ENCODE data around the gene ALDH16A1.
A peak's percentile ranks its signal among the peaks of the same experiment; 100 is the strongest.

Gene ALDH16A1

DNA sequence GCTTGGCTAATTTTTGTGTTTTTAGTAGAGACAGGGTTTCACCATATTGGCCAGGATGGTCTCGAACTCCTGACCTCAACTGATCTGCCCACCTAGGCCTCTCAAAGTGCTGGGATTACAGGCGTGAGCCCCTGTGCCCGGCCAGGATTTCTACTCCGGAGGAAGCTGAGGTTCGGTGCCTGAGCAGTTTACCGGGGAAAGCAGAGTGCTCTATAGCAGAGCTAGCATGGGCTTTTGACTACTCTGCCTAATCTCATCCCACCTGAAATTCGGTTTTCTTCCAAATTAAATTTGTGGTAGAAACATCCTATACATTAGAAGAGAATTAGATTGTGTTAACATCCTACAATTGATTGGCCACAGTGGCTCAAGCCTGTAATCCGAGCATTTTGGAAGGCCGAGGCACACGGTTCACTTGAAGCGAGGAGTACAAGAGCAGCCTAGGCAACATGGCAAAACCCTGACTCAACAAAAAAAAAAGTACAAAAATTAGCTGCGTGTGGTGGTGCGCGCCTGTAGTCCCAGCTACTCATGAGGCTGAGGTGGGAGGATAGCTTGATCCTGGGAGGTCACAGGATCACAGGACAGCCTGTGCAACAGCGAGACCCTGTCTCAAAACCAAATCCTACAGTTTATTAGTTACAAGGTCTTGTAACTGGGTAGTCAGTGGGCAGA lies 36.0 kb downstream of the ALDH16A1 start:
- TF ChIP-seq, protein P1, sequence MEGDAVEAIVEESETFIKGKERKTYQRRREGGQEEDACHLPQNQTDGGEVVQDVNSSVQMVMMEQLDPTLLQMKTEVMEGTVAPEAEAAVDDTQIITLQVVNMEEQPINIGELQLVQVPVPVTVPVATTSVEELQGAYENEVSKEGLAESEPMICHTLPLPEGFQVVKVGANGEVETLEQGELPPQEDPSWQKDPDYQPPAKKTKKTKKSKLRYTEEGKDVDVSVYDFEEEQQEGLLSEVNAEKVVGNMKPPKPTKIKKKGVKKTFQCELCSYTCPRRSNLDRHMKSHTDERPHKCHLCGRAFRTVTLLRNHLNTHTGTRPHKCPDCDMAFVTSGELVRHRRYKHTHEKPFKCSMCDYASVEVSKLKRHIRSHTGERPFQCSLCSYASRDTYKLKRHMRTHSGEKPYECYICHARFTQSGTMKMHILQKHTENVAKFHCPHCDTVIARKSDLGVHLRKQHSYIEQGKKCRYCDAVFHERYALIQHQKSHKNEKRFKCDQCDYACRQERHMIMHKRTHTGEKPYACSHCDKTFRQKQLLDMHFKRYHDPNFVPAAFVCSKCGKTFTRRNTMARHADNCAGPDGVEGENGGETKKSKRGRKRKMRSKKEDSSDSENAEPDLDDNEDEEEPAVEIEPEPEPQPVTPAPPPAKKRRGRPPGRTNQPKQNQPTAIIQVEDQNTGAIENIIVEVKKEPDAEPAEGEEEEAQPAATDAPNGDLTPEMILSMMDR (IDR thresholded peaks at IDR 0.05; ENCODE audit: low read depth, low read length) = no peak
- peak in 1 of 2 donors; percentile 41 for DNase-seq (ENCODE audit: low read depth in 2 of 2)
- peak overlapping the region; percentile 87 to 96 for H3K4me3 ChIP-seq (replicated peaks in 1 of 2; ENCODE audit: low read depth in 2 of 2, low read length in 2 of 2)

DNA sequence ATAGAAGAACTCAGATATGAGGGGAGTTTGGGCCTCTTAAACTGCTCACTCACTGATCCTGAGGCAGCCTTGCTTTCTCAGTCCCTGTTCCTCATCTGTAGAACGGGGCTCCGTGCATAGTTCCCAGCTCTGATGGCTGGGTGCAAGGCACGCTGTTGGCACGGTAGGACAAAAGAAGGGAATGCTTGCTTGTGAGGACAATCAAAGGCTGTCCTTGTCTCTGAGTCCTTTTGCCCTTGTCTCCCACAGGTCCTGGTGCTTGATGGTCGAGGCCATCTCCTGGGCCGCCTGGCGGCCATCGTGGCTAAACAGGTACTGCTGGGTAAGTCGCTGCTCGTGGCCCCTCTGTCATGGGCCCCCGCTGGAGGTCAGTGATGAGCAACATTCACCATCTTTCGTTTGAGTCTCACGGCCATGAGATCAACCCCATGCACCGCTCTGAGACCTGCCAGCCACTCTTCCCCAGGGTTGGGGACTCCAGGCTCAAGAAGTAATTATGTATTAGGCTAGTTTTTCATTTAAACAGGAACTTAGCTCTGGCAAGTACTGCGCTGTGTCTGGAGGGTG lies 36.7 kb downstream of the ALDH16A1 start:
- TF ChIP-seq, protein P1 (IDR thresholded peaks at IDR 0.05; ENCODE audit: low read depth, low read length) = no peak
- H3K4me3 ChIP-seq (replicated peaks in 1 of 2; ENCODE audit: low read depth in 2 of 2, low read length in 2 of 2) = peak overlapping the region; percentile 87 to 96
- no peak for DNase-seq (ENCODE audit: low read depth in 2 of 2)

GRCh38 chr19:49490287-49491029 lies 37.4 kb downstream of the ALDH16A1 start:
- H3K4me3 ChIP-seq (replicated peaks in 1 of 2; ENCODE audit: low read depth in 2 of 2, low read length in 2 of 2) = peak overlapping the region in 1 of 2 donors; percentile 96
- TF ChIP-seq, protein P1 (IDR thresholded peaks at IDR 0.05; ENCODE audit: low read depth, low read length) = no peak
- DNase-seq (ENCODE audit: low read depth in 2 of 2) = no peak

DNA sequence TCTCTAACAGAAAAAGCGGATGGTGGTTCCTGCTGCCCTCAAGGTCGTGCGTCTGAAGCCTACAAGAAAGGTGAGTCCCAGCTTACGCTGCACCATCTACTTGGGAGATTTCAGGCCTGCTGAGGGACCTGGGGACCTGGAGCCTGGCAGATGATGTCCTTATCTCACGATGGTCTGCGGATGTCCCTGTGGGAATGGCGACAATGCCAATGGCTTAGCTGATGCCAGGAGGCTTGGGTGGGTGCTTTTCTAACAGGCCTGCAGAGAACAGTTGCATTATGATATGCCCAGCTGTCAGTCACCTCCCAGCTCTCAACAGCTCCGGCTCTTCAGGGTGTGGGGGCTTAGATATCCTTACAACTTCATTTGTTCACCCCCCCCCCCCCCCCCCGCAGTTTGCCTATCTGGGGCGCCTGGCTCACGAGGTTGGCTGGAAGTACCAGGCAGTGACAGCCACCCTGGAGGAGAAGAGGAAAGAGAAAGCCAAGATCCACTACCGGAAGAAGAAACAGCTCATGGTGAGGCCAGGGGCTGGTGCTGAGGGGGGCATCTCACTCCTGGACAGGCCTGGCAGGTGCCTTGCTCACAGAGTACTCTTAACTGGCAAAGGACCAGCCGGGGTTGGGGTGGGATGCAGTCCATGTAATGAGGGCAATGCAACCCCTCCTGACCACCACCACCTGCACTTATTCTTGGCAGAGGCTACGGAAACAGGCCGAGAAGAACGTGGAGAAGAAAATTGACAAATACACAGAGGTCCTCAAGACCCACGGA lies 38.2 kb downstream of the ALDH16A1 start:
- TF ChIP-seq, protein P1 (IDR thresholded peaks at IDR 0.05; ENCODE audit: low read depth, low read length) = no peak
- no peak for DNase-seq (ENCODE audit: low read depth in 2 of 2)
- no peak overlapping the region for H3K4me3 ChIP-seq (replicated peaks in 1 of 2; ENCODE audit: low read depth in 2 of 2, low read length in 2 of 2)

- H3K4me3 ChIP-seq (replicated peaks in 1 of 2; ENCODE audit: low read depth in 2 of 2, low read length in 2 of 2) = no peak overlapping the region
- no peak for DNase-seq (ENCODE audit: low read depth in 2 of 2)
- TF ChIP-seq, protein P1 (IDR thresholded peaks at IDR 0.05; ENCODE audit: low read depth, low read length) = no peak
Observed at GRCh38 chr19:49491804-49492572, 39.0 kb downstream of the ALDH16A1 start.
